Caco-2 (cell line): ENCODE data around the gene HLF. TPM values are rescaled to one million over a fixed set of nuclear protein-coding genes. Genes with fewer than 3 reads are reported as not detected.

Source experiments
- BruUV-seq: library from RNA; stranded (reverse); fragments of 400-500 nt; replicated peaks from 2 replicates; lab custom pipeline; 2021; lab: Mats Ljungman, UMichigan
- CTCF ChIA-PET: fragments of 300-600 bp; sonication (Branson Sonifier 250); formaldehyde crosslinking; loops from one replicate; lab custom pipeline; 2022; ENCODE audit warnings: antibody characterized with exemption; lab: Charles Lee
- POLR2A ChIA-PET: fragments of 300-600 bp; sonication (Branson Sonifier 250); formaldehyde crosslinking; loops from one replicate; lab custom pipeline; 2022; ENCODE audit warnings: antibody characterized with exemption; lab: Charles Lee
- DNase-seq, 2 experiments: peaks; one replicate each; pipeline versions ENCODE4 v3.0.0 to v3.0.0-alpha.2; 2020 to 2022
- H3K27me3 ChIP-seq: replicated peaks from 2 replicates; pipeline ENCODE4 v1.6.0; 2011; ENCODE audit warnings: low read length; ENCODE audit not compliant: control insufficient read depth, insufficient read depth
- H3K36me3 ChIP-seq: 2 replicates; pipeline ENCODE4 v1.5.1; 2011; ENCODE audit warnings: low read length; ENCODE audit not compliant: control insufficient read depth, insufficient read depth
- H3K4me1 ChIP-seq: fragments of 250-450 bp; sonication (Bioruptor Pico); 2 replicates; pipeline ENCODE4 v1.5.1; 2020; ENCODE audit warnings: mild to moderate bottlenecking
- H3K4me3 ChIP-seq: 2 replicates; pipeline ENCODE4 v1.5.1; 2011; ENCODE audit warnings: low read depth, mild to moderate bottlenecking, control low read depth, low read length
- H3K9me3 ChIP-seq: fragments of 250-450 bp; sonication (Bioruptor Pico); 2 replicates; pipeline ENCODE4 v1.5.1; 2020; ENCODE audit warnings: mild to moderate bottlenecking, moderate library complexity
- H3K27ac Mint-ChIP-seq: one replicate; pipeline ENCODE4 v1.8.0; 2022; ENCODE audit warnings: mixed read lengths; ENCODE audit not compliant: unreplicated experiment
- H3K27me3 Mint-ChIP-seq: one replicate; pipeline ENCODE4 v1.8.0; 2022; ENCODE audit warnings: mixed read lengths; ENCODE audit not compliant: insufficient read depth, unreplicated experiment
- H3K36me3 Mint-ChIP-seq: one replicate; pipeline ENCODE4 v1.8.0; 2022; ENCODE audit warnings: mild to moderate bottlenecking, mixed read lengths; ENCODE audit not compliant: insufficient read depth, unreplicated experiment
- H3K4me1 Mint-ChIP-seq: one replicate; pipeline ENCODE4 v1.8.0; 2022; ENCODE audit warnings: low read depth, mixed read lengths; ENCODE audit not compliant: unreplicated experiment
- H3K4me3 Mint-ChIP-seq: one replicate; pipeline ENCODE4 v1.8.0; 2022; ENCODE audit warnings: mild to moderate bottlenecking, moderate library complexity, mixed read lengths; ENCODE audit not compliant: unreplicated experiment
- H3K9me3 Mint-ChIP-seq: one replicate; pipeline ENCODE4 v1.8.0; 2022; ENCODE audit warnings: mixed read lengths; ENCODE audit not compliant: unreplicated experiment
- CTCF ChIP-seq, 2 experiments: fragments of 200-600 bp in 1 of 2; IDR thresholded peaks; 1 replicate in 1 of 2; 2 replicates in 1 of 2; pipeline versions ENCODE4 v1.5.1 to v1.8.0; 2011 to 2022; ENCODE audit warnings: antibody characterized with exemption in 1 of 2, control low read depth in 1 of 2, inconsistent platforms in 1 of 2, low read depth in 1 of 2, low read length in 1 of 2, mild to moderate bottlenecking in 1 of 2, moderate library complexity in 1 of 2; ENCODE audit not compliant: insufficient read depth in 1 of 2, severe bottlenecking in 1 of 2, unreplicated experiment in 1 of 2
- intact Hi-C: fragments of 100-400 bp; cut with micrococcal nuclease; formaldehyde crosslinking; loops from one replicate; pipeline ENCODE4 v1.10.0; 2022; ENCODE audit not compliant: unreplicated experiment
- total RNA-seq: library from RNA; stranded (reverse); gene quantifications from 2 replicates; pipeline ENCODE4 v1.2.3, GENCODE V29; 2022

Gene HLF
- total RNA-seq, 1 experiment from 2014 or later: 19.8 TPM

- no peak for TF ChIP-seq CTCF (IDR thresholded peaks at IDR 0.05; ENCODE audit: insufficient read depth in 1 of 2, low read depth in 1 of 2, low read length in 1 of 2, severe bottlenecking in 1 of 2, unreplicated experiment in 1 of 2)
These were observed 35.5 kb upstream of the HLF start for GRCh38 chr17:55229276-55229675.

GRCh38 chr17:55230716-55231115 is 34.0 kb upstream of the HLF start:
- DNase-seq: no peak
- Mint-ChIP-seq H3K27me3 (peaks cover 5% of the 10 kb centered on the region), H3K27ac (no peak overlapping the region), H3K36me3 (no peaks in the 10 kb centered on the region), H3K4me3 (no peak overlapping the region), H3K4me1 (peaks cover 20% of the 10 kb centered on the region), H3K9me3 (no peaks in the 10 kb centered on the region)
- H3K4me1 ChIP-seq: no peaks in the 10 kb centered on the region
- ChIA-PET CTCF (interaction anchor here (0.6 kb wide), 3 partner anchors 19 to 126 kb away, joined by 3 to 4 read pairs (median 3); no protein-coding TSS in a partner anchor), POLR2A (no interaction called here)
- no peak for TF ChIP-seq CTCF (IDR thresholded peaks at IDR 0.05; ENCODE audit: insufficient read depth in 1 of 2, low read depth in 1 of 2, low read length in 1 of 2, severe bottlenecking in 1 of 2, unreplicated experiment in 1 of 2)
- H3K36me3 ChIP-seq: no peaks in the 10 kb centered on the region
- H3K27me3 ChIP-seq: no peaks in the 10 kb centered on the region
- no peak overlapping the region for H3K4me3 ChIP-seq
- BruUV-seq: no TSS peak
- intact Hi-C loops: loop anchor here (10.0 kb wide), 1 partner anchor 236 kb away; no protein-coding TSS in a partner anchor
- no peaks in the 10 kb centered on the region for H3K9me3 ChIP-seq

More at GRCh38 chr17:55229276-55229675, 35.5 kb upstream of the HLF start:
- Mint-ChIP-seq H3K36me3 (no peaks in the 10 kb centered on the region), H3K4me1 (peaks cover 17% of the 10 kb centered on the region), H3K27me3 (peaks cover 13% of the 10 kb centered on the region), H3K4me3 (no peak overlapping the region), H3K27ac (no peak overlapping the region), H3K9me3 (no peaks in the 10 kb centered on the region)
- intact Hi-C loops: no loop called here
- BruUV-seq: no TSS peak
- H3K4me3 ChIP-seq: no peak overlapping the region
- no peaks in the 10 kb centered on the region for H3K27me3 ChIP-seq
- no peaks in the 10 kb centered on the region for H3K36me3 ChIP-seq
- no peaks in the 10 kb centered on the region for H3K4me1 ChIP-seq
- no peak for DNase-seq
- ChIA-PET POLR2A (interaction anchor here (1.0 kb wide), 1 partner anchor 9 kb away, joined by 8 read pairs; no protein-coding TSS in a partner anchor), CTCF (interaction anchor here (1.1 kb wide), 1 partner anchor 9 kb away, joined by 3 read pairs; no protein-coding TSS in a partner anchor)
- no peaks in the 10 kb centered on the region for H3K9me3 ChIP-seq

GRCh38 chr17:55233840-55234239 is 30.9 kb upstream of the HLF start:
- Mint-ChIP-seq H3K4me3 (no peak overlapping the region), H3K9me3 (no peaks in the 10 kb centered on the region), H3K27me3 (no peaks in the 10 kb centered on the region), H3K36me3 (peaks cover 9% of the 10 kb centered on the region), H3K27ac (no peak overlapping the region), H3K4me1 (peaks cover 21% of the 10 kb centered on the region)
- POLR2A ChIA-PET: no interaction called here
- DNase-seq: no peak
- Histone ChIP-seq H3K27me3 (no peaks in the 10 kb centered on the region), H3K4me1 (no peaks in the 10 kb centered on the region), H3K36me3 (no peaks in the 10 kb centered on the region), H3K4me3 (no peak overlapping the region), H3K9me3 (no peaks in the 10 kb centered on the region)
- intact Hi-C loops: loop anchor here (10.0 kb wide), 1 partner anchor 239 kb away; no protein-coding TSS in a partner anchor
- CTCF ChIA-PET: no interaction called here
- no TSS peak for BruUV-seq
- no peak for TF ChIP-seq CTCF (IDR thresholded peaks at IDR 0.05; ENCODE audit: insufficient read depth in 1 of 2, low read depth in 1 of 2, low read length in 1 of 2, severe bottlenecking in 1 of 2, unreplicated experiment in 1 of 2)
